IMR-90 (cell line): ENCODE measurements around the gene INSM1.

Experiments
- NFE2L2 ChIP-seq: fragments of 150-350 bp; IDR thresholded peaks from 2 replicates; pipeline ENCODE4 v1.6.1; 2016; ENCODE audit warnings: low read depth, mild to moderate bottlenecking, low read length
- POLR2A ChIP-seq: IDR thresholded peaks from 2 replicates; pipeline ENCODE4 v1.6.1; 2012; ENCODE audit warnings: mild to moderate bottlenecking, low read depth, low read length
- RCOR1 ChIP-seq: IDR thresholded peaks from 2 replicates; pipeline ENCODE4 v1.6.1; 2012; ENCODE audit warnings: mild to moderate bottlenecking, low read length, improper control_type of control experiment; ENCODE audit not compliant: insufficient replicate concordance
- USF2 ChIP-seq: fragments of 150-350 bp; IDR thresholded peaks from 2 replicates; pipeline ENCODE4 v1.6.1; 2017; ENCODE audit warnings: mild to moderate bottlenecking, antibody characterized with exemption, low read length, low read depth

GRCh38 chr20:20331817-20332216, 36.1 kb upstream of the INSM1 start:
- TF ChIP-seq NFE2L2 (no peak), RCOR1 (no peak), USF2 (no peak), POLR2A (no peak)
